PC-3 (cell line): ENCODE results near the gene ASB9.

Experiments used
- EZH2phosphoT487 ChIP-seq: fragments of 300-600 bp; sonication (generic); IDR thresholded peaks from 2 replicates; pipeline ENCODE4 v1.6.1; 2018; ENCODE audit warnings: mild to moderate bottlenecking, antibody characterized with exemption, low read length, borderline replicate concordance
- TF ChIP-seq, protein P1 (sequence below): fragments of 300-600 bp; sonication (generic); conservative IDR thresholded peaks from 2 replicates; pipeline ENCODE4 v1.5.1; 2017; ENCODE audit warnings: antibody characterized with exemption, low read depth, mild to moderate bottlenecking, low read length

DNA sequence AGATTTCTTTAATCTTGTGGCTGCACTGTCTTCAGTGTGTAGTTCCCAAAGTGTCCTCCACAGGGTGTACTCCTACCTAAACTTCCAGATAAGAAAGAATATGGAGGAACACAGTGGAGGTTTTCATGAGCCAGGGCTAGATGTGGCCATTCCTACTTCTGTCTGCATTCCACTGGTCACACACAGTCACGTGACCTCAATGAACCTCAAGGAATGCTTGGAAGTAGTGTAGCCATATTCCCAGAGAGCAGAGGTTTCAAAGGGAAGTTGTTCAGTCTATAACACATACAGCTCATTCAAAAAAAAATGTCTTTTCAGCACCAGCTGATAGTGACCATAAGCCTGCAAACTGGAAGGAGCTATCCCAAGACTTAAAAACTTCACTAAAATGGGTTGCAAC, 53.6 kb downstream of the ASB9 start:
- no peak for TF ChIP-seq EZH2phosphoT487
- TF ChIP-seq, protein P1, sequence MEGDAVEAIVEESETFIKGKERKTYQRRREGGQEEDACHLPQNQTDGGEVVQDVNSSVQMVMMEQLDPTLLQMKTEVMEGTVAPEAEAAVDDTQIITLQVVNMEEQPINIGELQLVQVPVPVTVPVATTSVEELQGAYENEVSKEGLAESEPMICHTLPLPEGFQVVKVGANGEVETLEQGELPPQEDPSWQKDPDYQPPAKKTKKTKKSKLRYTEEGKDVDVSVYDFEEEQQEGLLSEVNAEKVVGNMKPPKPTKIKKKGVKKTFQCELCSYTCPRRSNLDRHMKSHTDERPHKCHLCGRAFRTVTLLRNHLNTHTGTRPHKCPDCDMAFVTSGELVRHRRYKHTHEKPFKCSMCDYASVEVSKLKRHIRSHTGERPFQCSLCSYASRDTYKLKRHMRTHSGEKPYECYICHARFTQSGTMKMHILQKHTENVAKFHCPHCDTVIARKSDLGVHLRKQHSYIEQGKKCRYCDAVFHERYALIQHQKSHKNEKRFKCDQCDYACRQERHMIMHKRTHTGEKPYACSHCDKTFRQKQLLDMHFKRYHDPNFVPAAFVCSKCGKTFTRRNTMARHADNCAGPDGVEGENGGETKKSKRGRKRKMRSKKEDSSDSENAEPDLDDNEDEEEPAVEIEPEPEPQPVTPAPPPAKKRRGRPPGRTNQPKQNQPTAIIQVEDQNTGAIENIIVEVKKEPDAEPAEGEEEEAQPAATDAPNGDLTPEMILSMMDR, result no peak
